Measurements from ENCODE around the gene SPR. TPM values are rescaled to one million over a fixed set of nuclear protein-coding genes. Genes with fewer than 3 reads are reported as not detected.
A peak's percentile ranks its signal among the peaks of the same experiment; 100 is the strongest.

SPR gene
- total RNA-seq, 3 donors from 2014 or later (not counting 1 experiment from before 2014, with no cell fraction given) = 0.16 to 1.7 (median 0.34) TPM

DNA sequence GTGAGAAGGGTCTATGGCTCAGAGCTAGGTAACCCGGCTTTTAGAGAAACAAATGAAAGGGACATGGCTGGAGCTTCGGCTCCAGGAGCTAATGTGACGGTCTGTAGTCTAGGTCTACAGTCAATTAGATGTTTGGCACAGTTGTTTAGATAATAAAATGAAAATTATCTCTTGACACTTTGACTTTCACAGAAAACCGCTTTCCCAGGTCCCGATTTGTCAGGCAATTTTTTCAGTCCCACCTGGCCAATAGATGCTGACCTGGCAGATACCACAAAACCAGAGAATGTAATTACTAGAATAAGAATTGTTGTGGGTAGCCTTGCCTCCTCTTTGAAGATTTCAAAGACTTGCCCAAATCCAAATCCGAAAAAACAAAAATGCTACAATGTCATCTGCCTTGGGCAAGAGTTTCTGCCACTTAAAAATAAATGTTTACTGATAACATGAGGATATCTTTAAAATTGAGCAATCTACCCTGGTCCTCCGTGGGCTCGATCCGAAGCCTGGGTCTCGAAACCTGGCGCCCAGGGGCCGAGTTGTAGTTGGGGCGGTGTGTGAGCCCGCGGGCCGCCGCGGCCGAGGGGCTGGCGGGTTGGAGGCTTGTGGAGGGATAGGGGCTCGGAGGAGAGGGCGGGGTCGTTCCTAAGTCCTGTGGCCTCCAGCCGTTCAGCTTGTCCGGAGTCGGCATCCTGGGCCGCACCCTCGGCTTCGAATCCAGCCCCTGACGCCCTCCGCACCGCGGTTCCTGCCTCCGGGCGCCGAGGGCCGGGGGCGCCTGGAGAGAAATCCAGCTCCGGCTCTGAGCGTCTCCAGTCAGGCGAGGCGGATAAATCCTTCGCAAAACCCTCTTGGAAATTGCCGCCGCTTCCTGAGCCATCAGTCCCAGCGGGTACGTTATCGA, 32.5 kb downstream of the SPR start:
- intact Hi-C loops (cut with micrococcal nuclease) = no loop called here
- Histone ChIP-seq H3K27ac (ENCODE audit: low read length) (no peak overlapping the region), H3K9me3 (ENCODE audit: control insufficient read depth, insufficient read depth, low read length) (no peaks in the 10 kb centered on the region), H3K4me3 (ENCODE audit: low read length) (no peak overlapping the region), H3K4me1 (ENCODE audit: control insufficient read depth, insufficient read depth, low read length) (peaks cover 56% of the 10 kb centered on the region), H3K27me3 (ENCODE audit: control insufficient read depth, insufficient read depth, low read length) (peaks cover 79% of the 10 kb centered on the region), H3K36me3 (ENCODE audit: control insufficient read depth, insufficient read depth, low read length) (no peaks in the 10 kb centered on the region)
- ATAC-seq (no peak), DNase-seq (no peak)
- H3K4me1 Mint-ChIP-seq = peaks cover 6 to 39% of the 10 kb centered on the region in 2 donors
- H3K9me3 Mint-ChIP-seq = no peaks in the 10 kb centered on the region
- H3K27ac Mint-ChIP-seq = no peak overlapping the region
- 11% methylated on average over 46 of the region's 48 CpGs for WGBS (ENCODE audit: insufficient coverage)
- no peaks in the 10 kb centered on the region for H3K36me3 Mint-ChIP-seq
- peaks cover 50 to 64% of the 10 kb centered on the region in 2 donors for H3K27me3 Mint-ChIP-seq (ENCODE audit: low read depth in 2 of 2)
- H3K4me3 Mint-ChIP-seq = peak overlapping the region; percentile 70
- TF ChIP-seq CTCF (IDR thresholded peaks at IDR 0.05) = no peak

GRCh38 chr2:72920318-72921087, 33.3 kb downstream of the SPR start:
- 4% methylated on average over 77 of the region's 77 CpGs for WGBS (ENCODE audit: insufficient coverage)
- Histone ChIP-seq H3K9me3 (ENCODE audit: control insufficient read depth, insufficient read depth, low read length) (no peaks in the 10 kb centered on the region), H3K4me3 (ENCODE audit: low read length) (no peak overlapping the region), H3K27me3 (ENCODE audit: control insufficient read depth, insufficient read depth, low read length) (peaks cover 77% of the 10 kb centered on the region), H3K4me1 (ENCODE audit: control insufficient read depth, insufficient read depth, low read length) (peaks cover 49% of the 10 kb centered on the region), H3K36me3 (ENCODE audit: control insufficient read depth, insufficient read depth, low read length) (no peaks in the 10 kb centered on the region), H3K27ac (ENCODE audit: low read length) (no peak overlapping the region)
- intact Hi-C loops (cut with micrococcal nuclease) = no loop called here
- Mint-ChIP-seq H3K27ac (no peak overlapping the region), H3K9me3 (no peaks in the 10 kb centered on the region), H3K4me1 (peaks cover 6 to 32% of the 10 kb centered on the region in 2 donors), H3K27me3 (ENCODE audit: low read depth in 2 of 2) (peaks cover 41 to 63% of the 10 kb centered on the region in 2 donors), H3K4me3 (peak overlapping the region; percentile 49), H3K36me3 (no peaks in the 10 kb centered on the region)
- DNase-seq (peak in 1 of 2 donors; percentile 46), ATAC-seq (peak in 2 of 3 donors; percentile 7 to 23)
- TF ChIP-seq CTCF (IDR thresholded peaks at IDR 0.05) = no peak

DNA sequence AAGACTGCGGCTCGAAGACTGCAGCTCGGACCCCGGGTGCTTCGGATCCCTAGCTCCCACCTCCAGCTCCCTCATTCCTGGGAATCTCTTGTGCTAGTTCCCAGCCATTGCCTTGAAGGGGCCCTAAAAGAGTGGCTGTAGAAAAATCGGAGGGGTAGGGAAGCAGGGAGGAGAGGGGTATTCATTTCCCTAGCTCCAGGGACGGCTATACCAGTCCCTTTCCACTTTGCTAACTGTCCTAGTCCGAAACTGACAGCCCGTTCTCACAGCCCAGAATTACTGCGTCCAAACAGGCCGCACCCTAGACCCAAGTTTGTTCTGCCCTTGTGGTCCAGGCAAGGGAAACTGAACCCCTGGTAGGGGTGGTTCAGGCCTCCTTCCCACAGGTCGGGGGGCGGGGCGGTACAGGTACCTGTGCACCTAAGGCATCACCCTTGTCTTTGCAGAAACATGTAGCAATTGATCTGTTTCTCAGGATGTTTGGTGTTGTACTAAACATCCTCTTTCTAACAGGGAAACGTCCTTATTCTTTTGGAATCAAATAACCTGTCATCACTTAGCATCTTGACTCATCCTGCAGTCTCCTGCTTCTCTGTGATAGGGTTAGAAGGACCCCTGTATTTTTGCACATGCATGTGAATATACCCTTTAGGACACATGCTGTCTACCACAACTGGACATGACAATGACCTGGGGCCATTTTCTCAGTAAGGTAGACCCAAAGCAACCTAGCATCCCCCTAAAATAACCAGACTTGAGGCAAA, 34.1 kb downstream of the SPR start:
- Mint-ChIP-seq H3K4me3 (no peak overlapping the region), H3K4me1 (peaks cover 6 to 27% of the 10 kb centered on the region in 2 donors), H3K27ac (no peak overlapping the region), H3K9me3 (no peaks in the 10 kb centered on the region), H3K27me3 (ENCODE audit: low read depth in 2 of 2) (peaks cover 40 to 62% of the 10 kb centered on the region in 2 donors), H3K36me3 (no peaks in the 10 kb centered on the region)
- Histone ChIP-seq H3K36me3 (ENCODE audit: control insufficient read depth, insufficient read depth, low read length) (no peaks in the 10 kb centered on the region), H3K9me3 (ENCODE audit: control insufficient read depth, insufficient read depth, low read length) (no peaks in the 10 kb centered on the region), H3K27me3 (ENCODE audit: control insufficient read depth, insufficient read depth, low read length) (peaks cover 74% of the 10 kb centered on the region), H3K4me1 (ENCODE audit: control insufficient read depth, insufficient read depth, low read length) (peaks cover 42% of the 10 kb centered on the region), H3K4me3 (ENCODE audit: low read length) (no peak overlapping the region), H3K27ac (ENCODE audit: low read length) (no peak overlapping the region)
- ATAC-seq = no peak
- TF ChIP-seq CTCF (IDR thresholded peaks at IDR 0.05) = no peak
- intact Hi-C loops (cut with micrococcal nuclease) = no loop called here
- DNase-seq = no peak
- 26% methylated on average over 15 of the region's 15 CpGs for WGBS (ENCODE audit: insufficient coverage)
